GM12878 (cell line): ENCODE data around the gene PLPP3. TPM values are rescaled to one million over a fixed set of nuclear protein-coding genes. Genes with fewer than 3 reads are reported as not detected.

Source experiments
- ATAC-seq: fragments of 200-7000 bp; cut with Tn5 transposase; 3 replicates; pipeline ENCODE4 v1.9.1; 2020; ENCODE audit warnings: mild to moderate bottlenecking, moderate library complexity
- BruUV-seq: library from RNA; stranded (reverse); fragments of 400-500 nt; replicated peaks from 2 replicates; lab custom pipeline; 2021; lab: Mats Ljungman, UMichigan
- CTCF ChIA-PET: fragments of 300-600 bp; sonication (Branson Sonifier 250); formaldehyde crosslinking; extraction: SDS; loops from one replicate; lab custom pipeline; 2021; ENCODE audit warnings: inconsistent platforms; lab: Yijun Ruan, JAX
- POLR2A ChIA-PET: fragments of 350-600 bp; formaldehyde crosslinking; extraction: SDS; loops from one replicate; lab custom pipeline; 2021; ENCODE audit warnings: inconsistent platforms; lab: Charles Lee
- RAD21 ChIA-PET: fragments of 300-600 bp; sonication (Branson Sonifier 250); formaldehyde crosslinking; loops from one replicate; lab custom pipeline; 2023; ENCODE audit warnings: antibody characterized with exemption; ENCODE audit not compliant: unreplicated experiment; lab: Charles Lee
- SMC1A ChIA-PET: fragments of 300-600 bp; sonication (Branson Sonifier 250); formaldehyde crosslinking; loops from one replicate; lab custom pipeline; 2023; ENCODE audit not compliant: unreplicated experiment, uncharacterized antibody; lab: Charles Lee
- DNase-seq: peaks from one replicate; pipeline ENCODE4 v3.0.0-alpha.2; 2011; ENCODE audit warnings: low read depth, low spot score
- FAIRE-seq: peaks from 3 replicates; lab custom pipeline; 2011; peaks lifted over from hg19 to GRCh38; lab: Jason Lieb, UNC
- H2AFZ ChIP-seq: 2 replicates; pipeline ENCODE4 v1.6.0; 2011; ENCODE audit warnings: low read depth, low read length, control low read depth; ENCODE audit not compliant: control insufficient read depth
- H3K27ac ChIP-seq: 2 replicates; pipeline ENCODE4 v1.5.1; 2011; ENCODE audit warnings: control low read depth; ENCODE audit not compliant: control insufficient read depth, insufficient read depth
- H3K27me3 ChIP-seq, 2 experiments: replicated peaks in 1 of 2; 2 replicates each; pipeline versions ENCODE4 v1.6.0 to v1.6.1; 2011; ENCODE audit warnings: low read length in 1 of 2; ENCODE audit not compliant: control insufficient read depth in 2 of 2, insufficient read depth in 2 of 2
- H3K36me3 ChIP-seq, 2 experiments: 2 replicates each; pipeline ENCODE4 v1.5.1; 2011; ENCODE audit warnings: low read length in 1 of 2; ENCODE audit not compliant: control insufficient read depth in 2 of 2, insufficient read depth in 2 of 2
- H3K4me1 ChIP-seq: 2 replicates; pipeline ENCODE4 v1.6.1; 2011; ENCODE audit warnings: mild to moderate bottlenecking, low read length, moderate library complexity, mixed read lengths; ENCODE audit not compliant: control insufficient read depth, insufficient read depth
- H3K4me2 ChIP-seq: 2 replicates; pipeline ENCODE4 v1.6.0; 2011; ENCODE audit warnings: control low read depth; ENCODE audit not compliant: control insufficient read depth, insufficient read depth
- H3K4me3 ChIP-seq: fragments of 200-600 bp; sonication (generic); 2 replicates; pipeline ENCODE4 v1.5.1; 2016
- H3K79me2 ChIP-seq: 2 replicates; pipeline ENCODE4 v1.6.0; 2011; ENCODE audit warnings: low read length; ENCODE audit not compliant: control insufficient read depth, insufficient read depth
- H3K9ac ChIP-seq: 2 replicates; pipeline ENCODE4 v1.8.0; 2011; ENCODE audit warnings: low read length, control low read depth, mixed read lengths; ENCODE audit not compliant: control insufficient read depth, insufficient read depth
- H3K9me3 ChIP-seq: replicated peaks from 3 replicates; pipeline ENCODE4 v1.5.1; 2011; ENCODE audit warnings: mild to moderate bottlenecking, low read length; ENCODE audit not compliant: control insufficient read depth, insufficient read depth
- H4K20me1 ChIP-seq: 2 replicates; pipeline ENCODE4 v1.6.0; 2011; ENCODE audit not compliant: control insufficient read depth, insufficient read depth
- CHD1 ChIP-seq: IDR thresholded peaks from 2 replicates; pipeline ENCODE4 v1.6.1; 2012; ENCODE audit warnings: low read depth, low read length, improper control_type of control experiment
- CTCF ChIP-seq, 3 experiments: IDR thresholded peaks in 2 of 3; conservative IDR thresholded peaks in 1 of 3; 2 replicates each; pipeline ENCODE4 v1.5.1; 2011; ENCODE audit warnings: low read depth in 3 of 3, low read length in 3 of 3, mild to moderate bottlenecking in 3 of 3, control low read depth in 2 of 3, moderate library complexity in 2 of 3, inconsistent platforms in 1 of 3, mixed read lengths in 1 of 3; ENCODE audit not compliant: control insufficient read depth in 2 of 3, insufficient read depth in 1 of 3; ENCODE audit errors: extremely low read depth in 1 of 3
- KDM1A ChIP-seq: fragments of 200-600 bp; sonication (generic); IDR thresholded peaks from 2 replicates; pipeline ENCODE4 v1.6.1; 2016; ENCODE audit warnings: borderline replicate concordance
- POLR2AphosphoS5 ChIP-seq: IDR thresholded peaks from 2 replicates; pipeline ENCODE4 v1.6.1; 2011; ENCODE audit warnings: mild to moderate bottlenecking, low read length, inconsistent platforms
- RAD21 ChIP-seq: IDR thresholded peaks from 2 replicates; pipeline ENCODE4 v1.6.1; 2011; ENCODE audit warnings: mild to moderate bottlenecking, low read depth, low read length, moderate library complexity; ENCODE audit not compliant: insufficient read depth
- SMC3 ChIP-seq: IDR thresholded peaks from 2 replicates; pipeline ENCODE4 v1.6.1; 2011; ENCODE audit warnings: low read length, improper control_type of control experiment, borderline replicate concordance
- YY1 ChIP-seq: IDR thresholded peaks from 2 replicates; pipeline ENCODE4 v1.6.1; 2011; ENCODE audit warnings: low read depth, mild to moderate bottlenecking, low read length
- WGBS: methylation state at CpG from one replicate; pipeline ENCODE4 v1.1.6; 2016; ENCODE audit warnings: low lambda C conversion rate; ENCODE audit not compliant: insufficient replicate concordance, insufficient coverage; ENCODE audit errors: missing lambda C conversion rate; 5-methylcytosine and 5-hydroxymethylcytosine counted together
- in situ Hi-C: fragments of 300-500 bp; cut with MboI; formaldehyde crosslinking; loops from 9 replicates; pipeline ENCODE4 v1.14.3; 2018; ENCODE audit warnings: mixed read lengths
- intact Hi-C: fragments of 100-400 bp; cut with micrococcal nuclease; formaldehyde crosslinking; loops from one replicate; pipeline ENCODE4 v1.14.2; 2022; ENCODE audit not compliant: unreplicated experiment
- polyA plus RNA-seq, 11 experiments: library from polyadenylated mRNA; depleted of rRNA in 4 of 11; unstranded in 6 of 11; stranded (reverse) in 5 of 11; fragments of >200 nt; fragmentation: Nextera tagmentation in 4 of 11; fragmentation: Illumina TruSeq in 1 of 11; extraction: Ambion mirVana in 4 of 11; extraction: Trizol in 1 of 11; gene quantifications; 1 replicate in 1 of 11; 2 replicates in 10 of 11; pipeline versions ENCODE4 v1.2.1 to v1.2.3, GENCODE V29; 2011 to 2016; ENCODE audit warnings: inconsistent platforms in 2 of 11, missing spikeins in 2 of 11, low read depth in 1 of 11
- total RNA-seq, 4 experiments: library from RNA; depleted of rRNA in 3 of 4; stranded (reverse); fragments of >200 nt in 3 of 4; fragmentation: Illumina TruSeq in 1 of 4; extraction: Trizol in 1 of 4; gene quantifications; 2 replicates each; pipeline versions ENCODE4 v1.2.1 to v1.2.3, GENCODE V29; 2013 to 2021

The PLPP3 gene
- total and polyA plus RNA-seq, 10 of the 15 experiments (the other 5 are each of a cell fraction or from before 2014, with no cell fraction given) = 6.4 to 26.8 (median 9.5) TPM

- no TSS peak for BruUV-seq
- intact Hi-C loops = loop anchor here (1.0 to 10.0 kb wide), 11 partner anchors 122 to 1440 kb away; no protein-coding TSS in a partner anchor
- ATAC-seq (peak; percentile 71), DNase-seq (no peak), FAIRE-seq (peak; percentile 83)
- POLR2A ChIA-PET = interaction anchor here (0.6 to 2.2 kb wide), 8 partner anchors 15 to 1376 kb away, joined by 3 to 6 read pairs (median 3); no protein-coding TSS in a partner anchor
- Histone ChIP-seq H3K9ac (no peak overlapping the region), H3K79me2 (no peaks in the 10 kb centered on the region), H2AFZ (no peak overlapping the region), H3K27me3 (no peaks in the 10 kb centered on the region), H3K4me2 (no peak overlapping the region), H3K9me3 (no peaks in the 10 kb centered on the region), H3K4me3 (no peak overlapping the region), H4K20me1 (no peaks in the 10 kb centered on the region), H3K36me3 (no peaks in the 10 kb centered on the region), H3K27ac (no peak overlapping the region), H3K4me1 (no peaks in the 10 kb centered on the region)
- TF ChIP-seq YY1 (peak; percentile 89), KDM1A (no peak), CHD1 (no peak), RAD21 (peak; percentile 95), POLR2AphosphoS5 (no peak), CTCF (IDR thresholded peaks at IDR 0.05 in 2 of 3, conservative IDR thresholded peaks at IDR 0.05 in 1 of 3; ENCODE audit: control insufficient read depth in 2 of 3, extremely low read depth in 1 of 3, insufficient read depth in 1 of 3, low read depth in 3 of 3, low read length in 3 of 3) (peak; percentile 71 to 82 (median 78)), SMC3 (peak; percentile 82)
- RAD21 ChIA-PET = interaction anchor here (0.6 to 6.1 kb wide), 87 partner anchors 9 to 1640 kb away, joined by 3 to 78 read pairs (median 4); no protein-coding TSS in a partner anchor
- WGBS = under 1% methylated on average over 5 of the region's 5 CpGs
- CTCF ChIA-PET = interaction anchor here (0.6 to 15.6 kb wide), 95 partner anchors 9 to 1681 kb away, joined by 3 to 257 read pairs (median 4); no protein-coding TSS in a partner anchor
- SMC1A ChIA-PET = interaction anchor here (0.6 to 19.1 kb wide), 94 partner anchors 9 to 1640 kb away, joined by 3 to 439 read pairs (median 4); no protein-coding TSS in a partner anchor
- in situ Hi-C loops = loop anchor here (5.0 to 10.0 kb wide), 5 partner anchors 720 to 1303 kb away; no protein-coding TSS in a partner anchor
Measured at GRCh38 chr1:56584910-56585528, 5.7 kb upstream of the PLPP3 start.
